ENCODE measurements around the gene DOK7.

- no peak for TF ChIP-seq CTCF (IDR thresholded peaks at IDR 0.05)
- TF ChIP-seq POLR2A (IDR thresholded peaks at IDR 0.05), result no peak
Measured at GRCh38 chr4:3487861-3488260, 24.8 kb downstream of the DOK7 start.

Measured in Peyer's patch (tissue), 4 donors.